Activated CD8-positive, alpha-beta memory T cell treated with anti-CD3 and anti-CD28 coated beads, Interleukin-2, amount 50 U/mL, for 4 hours (primary cell): ENCODE data around the gene AGER.
"Not testable (repeated sequence)": the region's sequence is repeated elsewhere in the genome, so short reads cannot be mapped to it uniquely, and the experiment has no call there.

Experiments
- DNase-seq: peaks from one replicate; pipeline ENCODE4 v3.0.0-alpha.2; 2020

The AGER gene

GRCh38 chr6:32146687-32147086 is 37.4 kb downstream of the AGER start:
- DNase-seq, result no peak

- no peak for DNase-seq
These were observed 37.8 kb downstream of the AGER start for GRCh38 chr6:32146287-32146686.

DNA sequence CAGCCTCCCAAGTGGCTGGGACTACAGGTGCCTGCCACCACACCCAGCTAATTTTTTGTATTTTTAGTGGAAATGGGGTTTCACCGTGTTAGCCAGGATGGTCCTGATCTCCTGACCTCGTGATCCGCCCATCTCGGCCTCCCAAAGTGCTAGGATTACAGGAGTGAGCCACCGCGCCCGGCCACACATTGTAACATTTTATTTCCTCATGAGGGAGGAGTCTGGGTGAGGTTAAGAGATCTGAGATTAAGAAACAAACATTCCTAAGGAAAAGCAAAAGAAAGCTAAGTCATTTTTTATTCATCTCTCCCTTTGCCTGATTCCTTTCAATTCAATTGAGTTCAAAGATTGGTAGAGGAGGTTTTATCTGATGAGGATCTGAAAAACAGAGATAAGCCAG is 39.8 kb downstream of the AGER start:
- DNase-seq, result not testable (repeated sequence)

DNA sequence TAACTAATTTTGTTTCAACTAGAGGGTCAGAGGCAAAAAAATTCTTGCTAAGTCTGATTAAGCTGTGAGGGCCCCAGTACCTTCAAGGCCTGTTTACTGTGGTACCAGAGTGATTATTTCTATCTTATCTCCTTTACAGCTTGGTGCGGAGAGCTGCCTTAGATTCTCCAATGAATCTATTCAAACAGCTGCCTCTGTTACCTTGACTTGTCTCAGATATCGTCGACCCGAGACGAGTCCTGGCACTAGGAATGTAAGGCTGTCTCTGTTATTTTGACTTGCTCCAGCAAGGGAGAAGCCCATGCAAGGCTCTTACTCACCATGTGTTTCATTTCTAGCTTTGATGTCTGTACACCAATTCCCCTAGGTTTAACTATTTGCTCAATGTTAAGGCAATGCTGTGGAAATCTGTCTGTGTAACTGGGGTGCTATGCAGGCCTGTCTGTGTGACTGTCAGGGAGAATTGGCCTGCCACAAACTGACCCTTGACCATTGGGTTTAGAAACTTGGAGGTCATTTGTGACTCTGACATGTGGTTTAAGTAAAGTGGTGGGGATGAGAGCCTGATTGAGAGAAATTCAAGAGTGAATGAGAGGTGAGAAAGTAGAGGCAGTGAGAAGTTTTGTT is 43.5 kb downstream of the AGER start:
- DNase-seq, result no peak

DNA sequence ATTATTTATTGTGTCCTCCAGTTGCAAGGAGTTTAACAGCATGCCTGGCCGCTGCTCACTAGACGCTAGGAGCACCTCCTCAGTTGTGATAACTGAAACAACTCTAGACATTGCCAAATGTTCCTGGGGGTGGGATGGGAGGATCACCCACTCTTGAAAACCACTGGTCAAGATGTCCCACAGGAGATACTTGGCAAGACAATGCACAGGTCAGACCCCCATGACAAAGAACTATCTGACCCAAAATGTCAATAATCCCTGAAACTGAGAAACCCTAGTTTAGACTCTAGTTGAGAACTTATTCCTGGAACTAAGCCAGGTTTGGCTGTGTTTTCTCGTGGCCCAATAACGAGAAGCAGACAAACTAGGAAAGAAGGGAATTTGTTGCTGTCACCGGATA is 44.5 kb downstream of the AGER start:
- no peak for DNase-seq

GRCh38 chr6:32137454-32137853 is 46.6 kb downstream of the AGER start:
- no peak for DNase-seq

- DNase-seq, result no peak
These were observed 50.3 kb downstream of the AGER start for GRCh38 chr6:32133786-32134185.

GRCh38 chr6:32132110-32132509 is 51.9 kb downstream of the AGER start:
- DNase-seq, result no peak

- DNase-seq, result no peak
These were observed 52.6 kb downstream of the AGER start for GRCh38 chr6:32131439-32131948.
